GM12878 (cell line): ENCODE data around the gene ZNF783. TPM values are rescaled to one million over a fixed set of nuclear protein-coding genes. Genes with fewer than 3 reads are reported as not detected.

Experiments used
- ATAC-seq: fragments of 200-7000 bp; cut with Tn5 transposase; 3 replicates; pipeline ENCODE4 v1.9.1; 2020; ENCODE audit warnings: mild to moderate bottlenecking, moderate library complexity
- BruUV-seq: library from RNA; stranded (reverse); fragments of 400-500 nt; replicated peaks from 2 replicates; lab custom pipeline; 2021; lab: Mats Ljungman, UMichigan
- CTCF ChIA-PET: fragments of 300-600 bp; sonication (Branson Sonifier 250); formaldehyde crosslinking; extraction: SDS; loops from one replicate; lab custom pipeline; 2021; ENCODE audit warnings: inconsistent platforms; lab: Yijun Ruan, JAX
- POLR2A ChIA-PET: fragments of 350-600 bp; formaldehyde crosslinking; extraction: SDS; loops from one replicate; lab custom pipeline; 2021; ENCODE audit warnings: inconsistent platforms; lab: Charles Lee
- RAD21 ChIA-PET: fragments of 300-600 bp; sonication (Branson Sonifier 250); formaldehyde crosslinking; loops from one replicate; lab custom pipeline; 2023; ENCODE audit warnings: antibody characterized with exemption; ENCODE audit not compliant: unreplicated experiment; lab: Charles Lee
- SMC1A ChIA-PET: fragments of 300-600 bp; sonication (Branson Sonifier 250); formaldehyde crosslinking; loops from one replicate; lab custom pipeline; 2023; ENCODE audit not compliant: unreplicated experiment, uncharacterized antibody; lab: Charles Lee
- DNase-seq: peaks from one replicate; pipeline ENCODE4 v3.0.0-alpha.2; 2011; ENCODE audit warnings: low read depth, low spot score
- FAIRE-seq: peaks from 3 replicates; lab custom pipeline; 2011; peaks lifted over from hg19 to GRCh38; lab: Jason Lieb, UNC
- H2AFZ ChIP-seq: 2 replicates; pipeline ENCODE4 v1.6.0; 2011; ENCODE audit warnings: low read depth, low read length, control low read depth; ENCODE audit not compliant: control insufficient read depth
- H3K27ac ChIP-seq: 2 replicates; pipeline ENCODE4 v1.5.1; 2011; ENCODE audit warnings: control low read depth; ENCODE audit not compliant: control insufficient read depth, insufficient read depth
- H3K27me3 ChIP-seq, 2 experiments: replicated peaks in 1 of 2; 2 replicates each; pipeline versions ENCODE4 v1.6.0 to v1.6.1; 2011; ENCODE audit warnings: low read length in 1 of 2; ENCODE audit not compliant: control insufficient read depth in 2 of 2, insufficient read depth in 2 of 2
- H3K36me3 ChIP-seq, 2 experiments: 2 replicates each; pipeline ENCODE4 v1.5.1; 2011; ENCODE audit warnings: low read length in 1 of 2; ENCODE audit not compliant: control insufficient read depth in 2 of 2, insufficient read depth in 2 of 2
- H3K4me1 ChIP-seq: 2 replicates; pipeline ENCODE4 v1.6.1; 2011; ENCODE audit warnings: mild to moderate bottlenecking, low read length, moderate library complexity, mixed read lengths; ENCODE audit not compliant: control insufficient read depth, insufficient read depth
- H3K4me2 ChIP-seq: 2 replicates; pipeline ENCODE4 v1.6.0; 2011; ENCODE audit warnings: control low read depth; ENCODE audit not compliant: control insufficient read depth, insufficient read depth
- H3K4me3 ChIP-seq: fragments of 200-600 bp; sonication (generic); 2 replicates; pipeline ENCODE4 v1.5.1; 2016
- H3K79me2 ChIP-seq: 2 replicates; pipeline ENCODE4 v1.6.0; 2011; ENCODE audit warnings: low read length; ENCODE audit not compliant: control insufficient read depth, insufficient read depth
- H3K9ac ChIP-seq: 2 replicates; pipeline ENCODE4 v1.8.0; 2011; ENCODE audit warnings: low read length, control low read depth, mixed read lengths; ENCODE audit not compliant: control insufficient read depth, insufficient read depth
- H3K9me3 ChIP-seq: replicated peaks from 3 replicates; pipeline ENCODE4 v1.5.1; 2011; ENCODE audit warnings: mild to moderate bottlenecking, low read length; ENCODE audit not compliant: control insufficient read depth, insufficient read depth
- H4K20me1 ChIP-seq: 2 replicates; pipeline ENCODE4 v1.6.0; 2011; ENCODE audit not compliant: control insufficient read depth, insufficient read depth
- ATF7 ChIP-seq: fragments of 450-650 bp; IDR thresholded peaks from 2 replicates; pipeline ENCODE4 v1.6.1; 2016; ENCODE audit warnings: low read depth, mild to moderate bottlenecking
- BRCA1 ChIP-seq: IDR thresholded peaks from 2 replicates; pipeline ENCODE4 v1.6.1; 2011; ENCODE audit warnings: low read depth, low read length, improper control_type of control experiment
- CBX5 ChIP-seq: sonication (generic); IDR thresholded peaks from 2 replicates; pipeline ENCODE4 v1.6.1; 2016; ENCODE audit warnings: low read depth, moderate library complexity, mild to moderate bottlenecking, inconsistent platforms
- CHD4 ChIP-seq: fragments of 200-600 bp; sonication (generic); IDR thresholded peaks from 2 replicates; pipeline ENCODE4 v1.6.1; 2016; ENCODE audit warnings: mild to moderate bottlenecking
- CUX1 ChIP-seq: IDR thresholded peaks from 2 replicates; pipeline ENCODE4 v1.6.1; 2012; ENCODE audit warnings: improper control_type of control experiment, low read depth, low read length; ENCODE audit not compliant: insufficient replicate concordance
- MTA2 ChIP-seq: fragments of 450-650 bp; IDR thresholded peaks from 2 replicates; pipeline ENCODE4 v1.6.1; 2016; ENCODE audit warnings: low read depth, mild to moderate bottlenecking, moderate library complexity
- MXI1 ChIP-seq: fragments of 150-350 bp; IDR thresholded peaks from 2 replicates; pipeline ENCODE4 v1.6.1; 2011; ENCODE audit warnings: low read depth, mild to moderate bottlenecking, inconsistent platforms, low read length, improper control_type of control experiment
- MYB ChIP-seq: fragments of 150-350 bp; IDR thresholded peaks from 2 replicates; pipeline ENCODE4 v1.6.1; 2014; ENCODE audit warnings: mild to moderate bottlenecking, low read depth, low read length, borderline replicate concordance
- PML ChIP-seq: IDR thresholded peaks from 2 replicates; pipeline ENCODE4 v1.6.1; 2012; ENCODE audit warnings: low read length, inconsistent platforms
- POLR2AphosphoS2 ChIP-seq: IDR thresholded peaks from 2 replicates; pipeline ENCODE4 v1.6.1; 2011; ENCODE audit warnings: low read depth, mild to moderate bottlenecking, low read length, improper control_type of control experiment, moderate library complexity
- SMC3 ChIP-seq: IDR thresholded peaks from 2 replicates; pipeline ENCODE4 v1.6.1; 2011; ENCODE audit warnings: low read length, improper control_type of control experiment, borderline replicate concordance
- SUZ12 ChIP-seq: fragments of 200-600 bp; sonication (generic); IDR thresholded peaks from one replicate; pipeline ENCODE4 v1.6.1; 2018; ENCODE audit warnings: antibody characterized with exemption, mild to moderate bottlenecking; ENCODE audit not compliant: unreplicated experiment
- TARDBP ChIP-seq: IDR thresholded peaks from 2 replicates; pipeline ENCODE4 v1.6.1; 2016; ENCODE audit warnings: borderline replicate concordance
- ZNF207 ChIP-seq: fragments of 450-650 bp; IDR thresholded peaks from 2 replicates; pipeline ENCODE4 v1.6.1; 2014; ENCODE audit warnings: antibody characterized with exemption, mild to moderate bottlenecking, borderline replicate concordance
- WGBS: methylation state at CpG from one replicate; pipeline ENCODE4 v1.1.6; 2016; ENCODE audit warnings: low lambda C conversion rate; ENCODE audit not compliant: insufficient replicate concordance, insufficient coverage; ENCODE audit errors: missing lambda C conversion rate; 5-methylcytosine and 5-hydroxymethylcytosine counted together
- in situ Hi-C: fragments of 300-500 bp; cut with MboI; formaldehyde crosslinking; loops from 9 replicates; pipeline ENCODE4 v1.14.3; 2018; ENCODE audit warnings: mixed read lengths
- intact Hi-C: fragments of 100-400 bp; cut with micrococcal nuclease; formaldehyde crosslinking; loops from one replicate; pipeline ENCODE4 v1.14.2; 2022; ENCODE audit not compliant: unreplicated experiment
- polyA plus RNA-seq, 11 experiments: library from polyadenylated mRNA; depleted of rRNA in 4 of 11; unstranded in 6 of 11; stranded (reverse) in 5 of 11; fragments of >200 nt; fragmentation: Nextera tagmentation in 4 of 11; fragmentation: Illumina TruSeq in 1 of 11; extraction: Ambion mirVana in 4 of 11; extraction: Trizol in 1 of 11; gene quantifications; 1 replicate in 1 of 11; 2 replicates in 10 of 11; pipeline versions ENCODE4 v1.2.1 to v1.2.3, GENCODE V29; 2011 to 2016; ENCODE audit warnings: inconsistent platforms in 2 of 11, missing spikeins in 2 of 11, low read depth in 1 of 11
- total RNA-seq, 4 experiments: library from RNA; depleted of rRNA in 3 of 4; stranded (reverse); fragments of >200 nt in 3 of 4; fragmentation: Illumina TruSeq in 1 of 4; extraction: Trizol in 1 of 4; gene quantifications; 2 replicates each; pipeline versions ENCODE4 v1.2.1 to v1.2.3, GENCODE V29; 2013 to 2021
- TF ChIP-seq, protein P1 (sequence below): fragments of 450-650 bp; formaldehyde crosslinking; IDR thresholded peaks from 2 replicates; pipeline ENCODE4 v1.5.0; 2022; ENCODE audit warnings: mild to moderate bottlenecking, missing genetic modification characterization

ZNF783 gene
- total and polyA plus RNA-seq, 10 of the 15 experiments (the other 5 are each of a cell fraction or from before 2014, with no cell fraction given) = 2.0 to 14.4 (median 6.4) TPM

DNA sequence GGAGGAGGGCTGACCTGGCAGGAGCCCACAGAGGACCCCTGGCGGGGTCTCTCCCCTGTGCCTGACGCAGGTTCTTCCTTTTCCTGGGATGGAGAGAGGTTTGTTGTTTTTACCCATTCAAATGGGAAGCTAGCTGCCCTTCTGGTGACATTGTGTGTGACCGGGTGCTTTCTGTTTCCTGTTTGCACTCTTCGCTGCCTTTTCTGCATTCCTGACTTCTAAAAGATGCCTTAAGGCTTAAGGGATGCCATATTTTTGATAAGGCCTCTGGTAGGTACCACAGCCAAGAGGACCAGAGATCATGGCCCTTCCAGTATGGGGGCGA lies 20.3 kb downstream of the ZNF783 start:
- Histone ChIP-seq H3K27me3 (no peaks in the 10 kb centered on the region), H3K4me3 (no peak overlapping the region), H3K4me1 (peaks cover 12% of the 10 kb centered on the region), H2AFZ (no peak overlapping the region), H3K27ac (no peak overlapping the region), H3K4me2 (no peak overlapping the region), H4K20me1 (no peaks in the 10 kb centered on the region), H3K9me3 (no peaks in the 10 kb centered on the region), H3K36me3 (peaks cover 4 to 12% of the 10 kb centered on the region in 2 experiments), H3K79me2 (no peaks in the 10 kb centered on the region), H3K9ac (no peak overlapping the region)
- intact Hi-C loops = no loop called here
- no peak for ATAC-seq
- 91% methylated on average over 5 of the region's 5 CpGs for WGBS
- TF ChIP-seq CHD4 (no peak), SUZ12 (no peak), CUX1 (no peak), TARDBP (no peak), MTA2 (no peak), BRCA1 (no peak), ZNF207 (no peak), SMC3 (no peak), PML (no peak), MYB (no peak), CBX5 (no peak), MXI1 (no peak), POLR2AphosphoS2 (no peak), ATF7 (no peak)
- TF ChIP-seq, protein P1, sequence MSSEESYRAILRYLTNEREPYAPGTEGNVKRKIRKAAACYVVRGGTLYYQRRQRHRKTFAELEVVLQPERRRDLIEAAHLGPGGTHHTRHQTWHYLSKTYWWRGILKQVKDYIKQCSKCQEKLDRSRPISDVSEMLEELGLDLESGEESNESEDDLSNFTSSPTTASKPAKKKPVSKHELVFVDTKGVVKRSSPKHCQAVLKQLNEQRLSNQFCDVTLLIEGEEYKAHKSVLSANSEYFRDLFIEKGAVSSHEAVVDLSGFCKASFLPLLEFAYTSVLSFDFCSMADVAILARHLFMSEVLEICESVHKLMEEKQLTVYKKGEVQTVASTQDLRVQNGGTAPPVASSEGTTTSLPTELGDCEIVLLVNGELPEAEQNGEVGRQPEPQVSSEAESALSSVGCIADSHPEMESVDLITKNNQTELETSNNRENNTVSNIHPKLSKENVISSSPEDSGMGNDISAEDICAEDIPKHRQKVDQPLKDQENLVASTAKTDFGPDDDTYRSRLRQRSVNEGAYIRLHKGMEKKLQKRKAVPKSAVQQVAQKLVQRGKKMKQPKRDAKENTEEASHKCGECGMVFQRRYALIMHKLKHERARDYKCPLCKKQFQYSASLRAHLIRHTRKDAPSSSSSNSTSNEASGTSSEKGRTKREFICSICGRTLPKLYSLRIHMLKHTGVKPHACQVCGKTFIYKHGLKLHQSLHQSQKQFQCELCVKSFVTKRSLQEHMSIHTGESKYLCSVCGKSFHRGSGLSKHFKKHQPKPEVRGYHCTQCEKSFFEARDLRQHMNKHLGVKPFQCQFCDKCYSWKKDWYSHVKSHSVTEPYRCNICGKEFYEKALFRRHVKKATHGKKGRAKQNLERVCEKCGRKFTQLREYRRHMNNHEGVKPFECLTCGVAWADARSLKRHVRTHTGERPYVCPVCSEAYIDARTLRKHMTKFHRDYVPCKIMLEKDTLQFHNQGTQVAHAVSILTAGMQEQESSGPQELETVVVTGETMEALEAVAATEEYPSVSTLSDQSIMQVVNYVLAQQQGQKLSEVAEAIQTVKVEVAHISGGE (CRISPR knock-in tag) = no peak
- in situ Hi-C loops = no loop called here
- no peak for DNase-seq
- ChIA-PET RAD21 (no interaction called here), CTCF (no interaction called here), SMC1A (no interaction called here), POLR2A (no interaction called here)
- no TSS peak for BruUV-seq
- FAIRE-seq = no peak
